ENCODE results near the gene DCAF6.

The DCAF6 gene

DNA sequence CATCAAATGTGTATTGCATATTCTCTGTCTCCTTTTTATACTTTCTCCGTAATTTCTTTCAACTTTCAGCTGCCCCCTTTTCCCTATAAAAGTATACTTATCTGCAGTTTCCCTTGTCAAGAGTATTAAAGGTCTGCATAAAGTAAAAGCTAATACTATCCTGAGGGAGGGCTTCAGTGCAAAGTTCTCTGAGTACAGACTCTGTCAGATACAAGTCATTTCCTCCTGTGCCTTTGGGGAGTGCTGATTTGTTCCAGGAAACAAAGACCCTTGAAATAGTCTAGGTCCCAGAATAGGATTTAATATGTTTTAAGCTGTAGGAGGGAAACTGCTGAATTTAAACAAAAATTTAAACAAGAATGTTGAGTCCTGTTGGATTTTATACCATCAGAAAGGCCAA lies 188.6 kb downstream of the DCAF6 start:
- H3K4me3 ChIP-seq (ENCODE audit: low read depth, low read length), result no peak overlapping the region
- TF ChIP-seq, protein P1, sequence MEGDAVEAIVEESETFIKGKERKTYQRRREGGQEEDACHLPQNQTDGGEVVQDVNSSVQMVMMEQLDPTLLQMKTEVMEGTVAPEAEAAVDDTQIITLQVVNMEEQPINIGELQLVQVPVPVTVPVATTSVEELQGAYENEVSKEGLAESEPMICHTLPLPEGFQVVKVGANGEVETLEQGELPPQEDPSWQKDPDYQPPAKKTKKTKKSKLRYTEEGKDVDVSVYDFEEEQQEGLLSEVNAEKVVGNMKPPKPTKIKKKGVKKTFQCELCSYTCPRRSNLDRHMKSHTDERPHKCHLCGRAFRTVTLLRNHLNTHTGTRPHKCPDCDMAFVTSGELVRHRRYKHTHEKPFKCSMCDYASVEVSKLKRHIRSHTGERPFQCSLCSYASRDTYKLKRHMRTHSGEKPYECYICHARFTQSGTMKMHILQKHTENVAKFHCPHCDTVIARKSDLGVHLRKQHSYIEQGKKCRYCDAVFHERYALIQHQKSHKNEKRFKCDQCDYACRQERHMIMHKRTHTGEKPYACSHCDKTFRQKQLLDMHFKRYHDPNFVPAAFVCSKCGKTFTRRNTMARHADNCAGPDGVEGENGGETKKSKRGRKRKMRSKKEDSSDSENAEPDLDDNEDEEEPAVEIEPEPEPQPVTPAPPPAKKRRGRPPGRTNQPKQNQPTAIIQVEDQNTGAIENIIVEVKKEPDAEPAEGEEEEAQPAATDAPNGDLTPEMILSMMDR (IDR thresholded peaks at IDR 0.05; ENCODE audit: borderline replicate concordance, insufficient read depth, low read depth, low read length), result no peak

Measured in GM12875 (cell line).